Cardiac muscle cell (in vitro differentiated cells and primary cell): ENCODE data around the gene TMEM237. TPM values are rescaled to one million over a fixed set of nuclear protein-coding genes. Genes with fewer than 3 reads are reported as not detected.
A peak's percentile ranks its signal among the peaks of the same experiment; 100 is the strongest.

Experiments
- DNase-seq, 2 donors: peaks; one replicate each; pipeline versions ENCODE4 v3.0.0 to v3.0.0-alpha.2; 2010 to 2017; ENCODE audit warnings: low read depth in 1 of 2, low spot score in 1 of 2
- H3K27ac ChIP-seq: fragments of 200-600 bp; sonication (generic); 2 replicates; pipeline ENCODE4 v1.5.1; 2016
- H3K27me3 ChIP-seq: fragments of 200-600 bp; sonication (generic); 2 replicates; pipeline ENCODE4 v1.6.0; 2016; ENCODE audit warnings: control low read depth
- H3K36me3 ChIP-seq: fragments of 200-600 bp; sonication (generic); 2 replicates; pipeline ENCODE4 v1.5.1; 2016; ENCODE audit warnings: control low read depth
- H3K4me1 ChIP-seq: fragments of 200-600 bp; sonication (generic); 2 replicates; pipeline ENCODE4 v1.8.1; 2017; ENCODE audit warnings: low read depth, mild to moderate bottlenecking, mixed run types
- H3K4me3 ChIP-seq: fragments of 200-600 bp; sonication (generic); 2 replicates; pipeline ENCODE4 v1.5.1; 2016; ENCODE audit warnings: mild to moderate bottlenecking
- H3K9me3 ChIP-seq: fragments of 200-600 bp; sonication (generic); 2 replicates; pipeline ENCODE4 v1.5.1; 2017; ENCODE audit warnings: low read depth, mild to moderate bottlenecking, control low read depth
- CTCF ChIP-seq: IDR thresholded peaks from 2 replicates; pipeline ENCODE4 v1.5.1; 2012; ENCODE audit warnings: low read depth, mild to moderate bottlenecking, low read length
- polyA plus RNA-seq: library from polyadenylated mRNA; unstranded; fragments of >200 nt; fragmentation: Nextera tagmentation; extraction: Ambion mirVana; gene quantifications from 2 replicates; pipeline ENCODE4 v1.2.1, GENCODE V29; 2016
- total RNA-seq: library from RNA; depleted of rRNA; stranded (reverse); fragments of >200 nt; gene quantifications from 2 replicates; pipeline ENCODE4 v1.2.3, GENCODE V29; 2016

TMEM237 gene
- total and polyA plus RNA-seq, 2 experiments from 2014 or later: 23.5 to 44.0 TPM

- TF ChIP-seq CTCF: no peak
- Histone ChIP-seq H3K9me3 (no peaks in the 10 kb centered on the region), H3K27me3 (no peaks in the 10 kb centered on the region), H3K36me3 (no peaks in the 10 kb centered on the region), H3K4me3 (no peak overlapping the region), H3K27ac (no peak overlapping the region), H3K4me1 (no peaks in the 10 kb centered on the region)
- DNase-seq: peak in 1 of 2 donors; percentile 87
Measured at GRCh38 chr2:201654616-201655384, 11.5 kb upstream of the TMEM237 start.

- Histone ChIP-seq H3K9me3 (no peaks in the 10 kb centered on the region), H3K4me3 (no peak overlapping the region), H3K27me3 (no peaks in the 10 kb centered on the region), H3K36me3 (no peaks in the 10 kb centered on the region), H3K27ac (no peak overlapping the region), H3K4me1 (no peaks in the 10 kb centered on the region)
- DNase-seq: no peak
- no peak for TF ChIP-seq CTCF
Measured at GRCh38 chr2:201653221-201653620, 9.9 kb upstream of the TMEM237 start.

GRCh38 chr2:201649442-201649841, 6.1 kb upstream of the TMEM237 start:
- peaks cover 6% of the 10 kb centered on the region for H3K4me1 ChIP-seq
- no peak for DNase-seq
- no peaks in the 10 kb centered on the region for H3K36me3 ChIP-seq
- H3K4me3 ChIP-seq: no peak overlapping the region
- H3K9me3 ChIP-seq: no peaks in the 10 kb centered on the region
- no peak overlapping the region for H3K27ac ChIP-seq
- no peaks in the 10 kb centered on the region for H3K27me3 ChIP-seq
- TF ChIP-seq CTCF: no peak

- no peaks in the 10 kb centered on the region for H3K27me3 ChIP-seq
- H3K27ac ChIP-seq: no peak overlapping the region
- peaks cover 15% of the 10 kb centered on the region for H3K4me1 ChIP-seq
- H3K9me3 ChIP-seq: no peaks in the 10 kb centered on the region
- DNase-seq: no peak
- no peak overlapping the region for H3K4me3 ChIP-seq
- H3K36me3 ChIP-seq: no peaks in the 10 kb centered on the region
- TF ChIP-seq CTCF: no peak
Measured at GRCh38 chr2:201647431-201647830, 4.1 kb upstream of the TMEM237 start.

GRCh38 chr2:201644001-201644400, 698 bp upstream of the TMEM237 start:
- no peak for TF ChIP-seq CTCF
- Histone ChIP-seq H3K4me1 (peaks cover 22% of the 10 kb centered on the region), H3K36me3 (no peaks in the 10 kb centered on the region), H3K27me3 (no peaks in the 10 kb centered on the region), H3K9me3 (no peaks in the 10 kb centered on the region), H3K27ac (peak overlapping the region; percentile 89), H3K4me3 (peak overlapping the region; percentile 54)
- peak in 1 of 2 donors; percentile 50 for DNase-seq
